Suprapubic skin (tissue), 4 donors: ENCODE results near the gene RAPGEF2. TPM values are rescaled to one million over a fixed set of nuclear protein-coding genes. Genes with fewer than 3 reads are reported as not detected.

Source experiments
- DNase-seq, 2 donors: peaks; one replicate each; pipeline ENCODE4 v3.0.0-alpha.2; 2019; ENCODE audit warnings: low spot score in 2 of 2
- H3K27ac ChIP-seq: fragments of 200-600 bp; sonication (generic); one replicate; pipeline ENCODE4 v1.5.1; 2019
- H3K27me3 ChIP-seq: fragments of 200-600 bp; sonication (generic); one replicate; pipeline ENCODE4 v1.5.1; 2019
- H3K36me3 ChIP-seq: fragments of 200-600 bp; sonication (generic); one replicate; pipeline ENCODE4 v1.5.1; 2019
- H3K4me1 ChIP-seq: fragments of 200-600 bp; sonication (generic); one replicate; pipeline ENCODE4 v1.5.1; 2019
- H3K4me3 ChIP-seq: fragments of 200-600 bp; sonication (generic); one replicate; pipeline ENCODE4 v1.5.1; 2019; ENCODE audit warnings: mild to moderate bottlenecking
- H3K9me3 ChIP-seq: fragments of 200-600 bp; sonication (generic); one replicate; pipeline ENCODE4 v1.5.1; 2019
- CTCF ChIP-seq, 2 donors: fragments of 200-600 bp in 1 of 2; fragments of 450-650 bp in 1 of 2; sonication (generic) in 1 of 2; IDR thresholded peaks; one replicate each; pipeline ENCODE4 v1.5.1; 2016 to 2019; ENCODE audit warnings: antibody characterized with exemption in 2 of 2, mild to moderate bottlenecking in 1 of 2, moderate library complexity in 1 of 2
- EP300 ChIP-seq: sonication (generic); formaldehyde crosslinking; IDR thresholded peaks from one replicate; pipeline ENCODE4 v1.6.1; 2017; ENCODE audit warnings: antibody characterized with exemption
- POLR2A ChIP-seq, 2 donors: fragments of 450-650 bp; IDR thresholded peaks; one replicate each; pipeline ENCODE4 v1.6.1; 2017; ENCODE audit warnings: antibody characterized with exemption in 2 of 2, mild to moderate bottlenecking in 2 of 2, moderate library complexity in 2 of 2
- POLR2AphosphoS5 ChIP-seq, 3 donors: sonication (generic); formaldehyde crosslinking; IDR thresholded peaks; one replicate each; pipeline ENCODE4 v1.6.1; 2017; ENCODE audit warnings: antibody characterized with exemption in 3 of 3
- WGBS: methylation state at CpG from one replicate; pipeline ENCODE4 v1.1.5; 2018; 5-methylcytosine and 5-hydroxymethylcytosine counted together
- total RNA-seq, 4 donors: library from RNA; depleted of rRNA; stranded (reverse); fragments of >200 nt; gene quantifications; one replicate each; pipeline ENCODE4 v1.1.0, GENCODE V29; 2016

RAPGEF2 gene
- total RNA-seq, 4 donors from 2014 or later = 31.3 to 62.4 (median 43.5) TPM

GRCh38 chr4:159343116-159343515 is 240.2 kb downstream of the RAPGEF2 start:
- no peak overlapping the region for H3K4me3 ChIP-seq
- no peak for TF ChIP-seq EP300
- no peak overlapping the region for H3K27ac ChIP-seq
- 90% methylated on average over 8 of the region's 8 CpGs for WGBS
- no peaks in the 10 kb centered on the region for H3K9me3 ChIP-seq
- H3K27me3 ChIP-seq = no peaks in the 10 kb centered on the region
- no peak for DNase-seq
- peaks cover 80% of the 10 kb centered on the region for H3K36me3 ChIP-seq
- H3K4me1 ChIP-seq = no peaks in the 10 kb centered on the region

DNA sequence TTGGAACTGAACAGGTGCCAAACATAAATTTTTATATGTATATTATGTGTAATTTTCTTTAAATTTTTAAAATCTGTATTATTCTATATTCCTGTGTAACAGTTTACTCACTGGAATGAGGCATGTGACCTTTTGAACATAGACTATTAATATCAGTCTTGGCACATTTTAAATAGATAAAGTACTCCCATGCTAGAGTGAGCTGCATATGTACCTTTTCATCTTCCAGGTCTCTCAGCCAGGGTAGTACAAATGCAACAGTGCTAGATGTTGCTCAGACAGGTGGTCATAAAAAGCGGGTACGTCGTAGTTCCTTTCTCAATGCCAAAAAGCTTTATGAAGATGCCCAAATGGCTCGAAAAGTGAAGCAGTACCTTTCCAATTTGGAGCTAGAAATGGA is 242.0 kb downstream of the RAPGEF2 start:
- Histone ChIP-seq H3K9me3 (no peaks in the 10 kb centered on the region), H3K36me3 (peaks cover 69% of the 10 kb centered on the region), H3K27me3 (no peaks in the 10 kb centered on the region), H3K4me1 (no peaks in the 10 kb centered on the region), H3K4me3 (no peak overlapping the region), H3K27ac (no peak overlapping the region)
- no peak for TF ChIP-seq POLR2AphosphoS5 (IDR thresholded peaks at IDR 0.05)
- WGBS = 98% methylated on average over 4 of the region's 4 CpGs
- DNase-seq = no peak

- Histone ChIP-seq H3K27ac (no peak overlapping the region), H3K36me3 (peaks cover 73% of the 10 kb centered on the region), H3K4me1 (no peaks in the 10 kb centered on the region), H3K9me3 (no peaks in the 10 kb centered on the region), H3K27me3 (no peaks in the 10 kb centered on the region), H3K4me3 (no peak overlapping the region)
- TF ChIP-seq EP300 (no peak), POLR2A (IDR thresholded peaks at IDR 0.05) (no peak), POLR2AphosphoS5 (IDR thresholded peaks at IDR 0.05) (no peak), CTCF (IDR thresholded peaks at IDR 0.05) (no peak)
- 97% methylated on average over 5 of the region's 5 CpGs for WGBS
- DNase-seq = no peak
These were observed 243.8 kb downstream of the RAPGEF2 start for GRCh38 chr4:159346681-159347080.

DNA sequence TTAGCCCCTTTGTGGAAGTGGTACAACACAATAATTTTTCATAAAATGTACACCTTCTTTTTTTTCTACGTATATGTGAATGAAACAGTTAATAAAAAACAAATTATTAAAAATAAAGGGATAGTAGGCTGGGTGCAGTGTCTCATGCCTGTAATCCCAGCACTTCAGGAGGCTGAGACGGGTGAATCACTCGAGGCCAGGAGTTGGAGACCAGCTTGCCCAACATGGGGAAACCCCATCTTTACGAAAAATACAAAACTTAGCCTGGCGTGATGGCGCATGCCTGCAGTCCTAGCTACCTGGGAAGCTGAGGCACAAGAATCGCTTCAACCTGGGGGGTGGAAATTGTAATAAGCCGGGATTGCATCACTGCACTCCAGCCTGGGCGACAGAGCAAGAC is 244.9 kb downstream of the RAPGEF2 start:
- Histone ChIP-seq H3K9me3 (no peaks in the 10 kb centered on the region), H3K4me1 (no peaks in the 10 kb centered on the region), H3K27me3 (no peaks in the 10 kb centered on the region), H3K27ac (no peak overlapping the region), H3K4me3 (no peak overlapping the region), H3K36me3 (peaks cover 74% of the 10 kb centered on the region)
- TF ChIP-seq POLR2AphosphoS5 (IDR thresholded peaks at IDR 0.05) (no peak), EP300 (no peak), POLR2A (IDR thresholded peaks at IDR 0.05) (no peak), CTCF (IDR thresholded peaks at IDR 0.05) (no peak)
- WGBS = 93% methylated on average over 9 of the region's 9 CpGs
- DNase-seq = no peak

DNA sequence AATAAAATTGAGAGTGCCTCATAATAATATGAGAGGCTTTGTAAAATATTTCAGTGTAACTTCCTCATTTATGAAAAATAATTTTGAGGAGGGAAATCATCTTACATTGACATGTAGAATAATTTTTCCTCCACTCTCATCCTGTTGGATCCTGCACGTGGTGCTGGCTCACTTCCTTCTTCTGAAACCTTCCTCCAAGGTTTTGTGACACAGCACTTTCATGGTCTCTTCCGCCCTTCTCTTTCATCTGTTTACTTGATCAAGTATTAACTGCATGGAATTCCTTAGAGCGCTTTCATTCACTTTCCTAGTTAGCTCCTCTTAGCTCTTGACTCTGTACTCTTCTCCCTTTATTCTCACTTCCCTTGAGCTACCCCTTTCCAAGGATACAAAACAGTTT is 246.5 kb downstream of the RAPGEF2 start:
- Histone ChIP-seq H3K36me3 (peaks cover 75% of the 10 kb centered on the region), H3K9me3 (no peaks in the 10 kb centered on the region), H3K4me3 (no peak overlapping the region), H3K27ac (no peak overlapping the region), H3K27me3 (no peaks in the 10 kb centered on the region), H3K4me1 (no peaks in the 10 kb centered on the region)
- 86% methylated on average over 3 of the region's 3 CpGs for WGBS
- TF ChIP-seq CTCF (IDR thresholded peaks at IDR 0.05) (no peak), POLR2A (IDR thresholded peaks at IDR 0.05) (no peak)
- DNase-seq = no peak

DNA sequence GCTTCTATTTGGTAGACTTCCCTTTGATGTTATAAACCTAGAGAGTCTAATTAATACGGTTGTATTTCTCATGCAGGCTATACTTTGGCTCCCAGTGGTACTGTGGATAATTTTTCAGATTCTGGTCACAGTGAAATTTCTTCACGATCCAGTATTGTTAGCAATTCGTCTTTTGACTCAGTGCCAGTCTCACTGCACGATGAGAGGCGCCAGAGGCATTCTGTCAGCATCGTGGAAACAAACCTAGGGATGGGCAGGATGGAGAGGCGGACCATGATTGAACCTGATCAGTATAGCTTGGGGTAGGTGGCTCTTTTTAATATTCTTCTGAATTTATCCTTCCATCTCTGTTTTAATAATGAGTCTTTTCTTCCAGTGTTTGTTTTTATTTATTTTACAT is 249.7 kb downstream of the RAPGEF2 start:
- H3K27me3 ChIP-seq = no peaks in the 10 kb centered on the region
- H3K9me3 ChIP-seq = no peaks in the 10 kb centered on the region
- WGBS = 76% methylated on average over 7 of the region's 7 CpGs
- no peak overlapping the region for H3K27ac ChIP-seq
- no peak for TF ChIP-seq POLR2AphosphoS5 (IDR thresholded peaks at IDR 0.05)
- no peak for TF ChIP-seq CTCF (IDR thresholded peaks at IDR 0.05)
- no peak for TF ChIP-seq EP300
- no peak for TF ChIP-seq POLR2A (IDR thresholded peaks at IDR 0.05)
- DNase-seq = no peak
- no peak overlapping the region for H3K4me3 ChIP-seq
- no peaks in the 10 kb centered on the region for H3K4me1 ChIP-seq
- peaks cover 63% of the 10 kb centered on the region for H3K36me3 ChIP-seq
